GM18951 (cell line): ENCODE data around the gene PIK3CD.
"Not testable (repeated sequence)": the region's sequence is repeated elsewhere in the genome, so short reads cannot be mapped to it uniquely, and the experiment has no call there.

Experiments
- POLR2A ChIP-seq: IDR thresholded peaks from 4 replicates; pipeline ENCODE4 v1.6.1; 2011; ENCODE audit warnings: mild to moderate bottlenecking; ENCODE audit not compliant: insufficient read length, insufficient read depth; ENCODE audit errors: extremely low read depth
- in situ Hi-C: fragments of 300-500 bp; cut with MboI; formaldehyde crosslinking; loops from one replicate; pipeline ENCODE4 v1.12.0; 2022; ENCODE audit warnings: low sequenced_read_pairs, mixed read lengths, inconsistent platforms; ENCODE audit not compliant: unreplicated experiment

PIK3CD gene

DNA sequence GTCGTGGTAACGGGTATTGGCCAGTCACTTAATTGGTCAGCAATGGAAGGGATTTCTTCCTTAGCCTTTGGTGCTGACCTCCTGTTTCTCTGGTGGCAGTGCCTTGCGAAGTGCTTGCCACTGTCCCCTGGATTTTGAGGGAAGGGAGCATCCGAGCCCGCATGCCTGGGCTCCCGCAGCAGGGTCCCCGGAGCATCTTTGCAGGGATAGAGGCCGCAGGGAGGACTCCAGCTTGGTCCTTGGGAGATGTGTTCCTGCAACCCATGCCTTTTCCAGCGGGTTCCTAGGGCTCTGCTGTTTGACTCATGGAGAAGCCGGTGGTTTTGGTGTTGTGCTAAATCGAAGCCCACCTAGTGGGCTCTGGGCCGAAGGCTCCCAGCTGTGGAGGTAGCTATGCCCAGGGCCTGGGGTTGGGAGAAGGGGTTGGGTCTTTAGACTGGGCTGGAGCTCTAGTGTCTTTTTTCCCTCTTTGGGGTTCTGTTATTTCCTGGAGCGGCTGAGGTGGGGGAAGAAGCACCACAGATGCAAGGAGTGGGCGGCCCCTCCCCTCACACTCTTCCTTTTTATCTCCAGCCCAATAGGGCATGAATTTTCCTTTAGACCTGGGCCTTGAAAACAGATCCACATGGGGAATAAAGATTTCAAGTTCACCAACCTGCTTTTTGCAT lies 39.0 kb downstream of the PIK3CD start:
- no peak for TF ChIP-seq POLR2A
- in situ Hi-C loops = no loop called here

DNA sequence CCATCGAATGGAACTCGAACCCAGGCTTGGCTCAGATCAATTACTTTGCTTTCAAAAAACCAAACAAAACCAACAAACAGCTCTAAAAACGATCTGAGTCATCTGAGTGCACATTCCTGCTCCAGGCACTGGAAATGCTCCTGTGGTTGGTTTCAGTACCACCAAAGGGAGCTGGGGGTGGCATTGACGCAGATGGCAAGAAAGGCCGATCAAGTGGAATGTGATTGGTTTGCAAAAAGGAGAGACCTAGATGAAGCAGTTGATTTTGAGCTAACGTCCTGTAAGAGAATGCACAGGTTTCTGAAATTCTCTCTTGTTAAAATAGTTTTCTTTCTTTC lies 39.5 kb downstream of the PIK3CD start:
- in situ Hi-C loops = no loop called here
- no peak for TF ChIP-seq POLR2A

DNA sequence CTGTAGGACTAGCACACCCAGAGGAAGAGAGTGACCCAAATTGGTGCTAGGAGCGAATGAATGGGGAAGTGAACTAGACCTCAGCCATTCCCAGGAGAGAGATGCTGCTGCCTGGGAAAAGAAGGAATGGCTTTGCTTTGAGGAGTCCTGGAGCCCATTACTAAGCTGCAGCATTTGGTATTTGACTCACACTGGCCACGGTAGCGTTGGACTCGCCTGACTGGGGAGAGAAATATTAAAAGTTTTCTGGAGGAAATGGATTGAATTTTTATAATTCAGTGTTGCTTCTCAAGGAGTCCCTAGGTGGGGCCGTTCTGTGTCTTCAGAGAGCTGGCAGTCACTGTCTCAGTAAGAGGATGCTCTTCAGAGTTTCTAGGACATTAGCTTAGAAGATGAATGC lies 40.2 kb downstream of the PIK3CD start:
- in situ Hi-C loops = no loop called here
- TF ChIP-seq POLR2A = no peak

DNA sequence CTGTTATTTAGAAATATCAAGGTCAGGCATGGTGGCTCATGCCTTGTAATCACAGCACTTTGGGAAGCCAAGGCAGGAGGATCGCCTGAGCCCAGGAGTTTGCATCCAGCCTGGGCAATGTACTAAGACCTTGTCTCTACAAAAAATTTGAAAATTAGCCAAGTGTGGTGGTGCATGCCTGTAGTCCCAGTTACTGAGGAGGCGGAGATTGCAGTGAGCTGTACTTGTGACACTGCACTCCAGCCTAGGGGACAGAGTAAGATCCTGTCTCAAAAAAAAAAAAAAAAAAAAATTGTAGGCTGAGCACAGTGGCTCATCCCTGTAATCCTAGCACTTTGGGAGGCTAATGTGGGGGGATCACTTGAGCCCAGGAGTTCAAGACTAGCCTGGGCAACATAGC lies 45.3 kb downstream of the PIK3CD start:
- in situ Hi-C loops = no loop called here
- no peak for TF ChIP-seq POLR2A

DNA sequence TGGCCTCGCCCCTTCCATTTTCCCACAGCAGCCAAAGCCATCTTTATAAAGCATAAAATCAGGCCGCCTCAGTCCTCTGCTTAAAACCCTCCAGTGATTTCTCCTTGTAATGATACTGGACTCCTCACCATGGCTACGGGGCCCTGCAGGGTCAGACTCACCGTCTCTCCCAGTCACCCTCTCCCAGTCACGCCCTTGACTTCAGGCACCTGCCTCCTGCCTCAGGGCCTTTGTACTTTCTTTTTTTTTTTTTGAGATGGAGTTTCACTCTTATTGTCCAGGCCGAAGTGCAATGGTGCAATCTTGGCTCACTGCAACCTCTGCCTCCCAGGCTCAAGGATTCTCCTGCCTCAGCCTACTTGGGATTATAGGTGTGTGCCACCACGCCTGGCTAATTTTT lies 47.8 kb downstream of the PIK3CD start:
- TF ChIP-seq POLR2A = no peak
- in situ Hi-C loops = no loop called here

DNA sequence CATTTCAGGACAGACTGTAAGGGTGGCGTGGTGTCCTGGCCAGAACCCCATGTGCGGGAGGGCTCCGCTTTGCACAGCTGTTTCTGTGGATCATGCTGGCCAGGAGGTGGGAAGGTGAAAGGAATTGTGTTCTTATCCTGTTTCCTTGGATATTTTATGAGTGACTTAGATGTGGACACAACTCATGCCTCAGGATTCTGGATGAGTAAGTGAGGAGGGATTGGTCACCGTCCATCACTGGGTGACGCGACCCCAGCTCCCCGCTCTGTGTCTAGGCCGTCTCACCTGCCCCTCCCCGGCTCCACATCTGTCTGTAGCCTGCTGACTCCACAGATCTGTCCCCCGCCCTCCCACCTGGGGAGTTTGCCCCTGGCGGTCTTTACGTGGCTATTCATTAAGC lies 48.8 kb downstream of the PIK3CD start:
- TF ChIP-seq POLR2A = no peak
- in situ Hi-C loops = no loop called here

DNA sequence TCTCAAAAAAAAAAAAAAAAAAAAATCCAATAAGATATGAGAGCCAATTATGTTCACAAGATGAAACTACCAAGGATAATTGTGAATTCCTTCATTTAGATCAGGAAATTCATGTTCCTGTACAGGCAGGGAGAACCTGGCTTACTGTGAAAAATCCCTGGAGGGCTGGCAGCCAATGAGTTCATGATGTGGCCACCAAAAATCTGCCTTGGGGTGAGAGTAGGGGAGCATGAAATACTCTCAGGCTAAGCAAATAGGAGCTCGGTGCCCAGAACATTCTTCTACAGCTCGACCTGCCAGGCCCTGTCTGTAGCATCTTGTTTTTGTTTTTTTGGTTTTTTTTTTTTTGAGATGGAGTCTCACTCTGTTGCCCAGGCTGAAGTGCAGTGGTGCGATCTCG lies 50.1 kb downstream of the PIK3CD start:
- in situ Hi-C loops = no loop called here

DNA sequence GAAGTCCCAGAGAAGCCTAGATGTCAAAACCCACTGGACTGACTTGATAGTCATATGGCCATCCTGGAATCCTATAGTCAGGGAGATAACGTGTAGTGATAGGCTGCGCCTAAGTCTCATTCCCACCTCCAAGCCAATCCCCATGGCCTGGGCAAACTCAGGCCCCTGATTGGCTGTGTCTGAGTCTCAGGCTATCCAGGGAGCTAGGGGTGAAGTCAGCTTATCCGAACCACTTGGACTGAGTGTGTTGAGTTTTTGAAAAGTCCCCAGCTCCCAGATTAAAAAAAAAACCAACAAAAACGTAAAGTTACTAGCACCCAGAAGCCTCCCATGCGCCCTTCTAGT lies 51.6 kb downstream of the PIK3CD start:
- in situ Hi-C loops = no loop called here
- no peak for TF ChIP-seq POLR2A

More for the DNA sequence above, 50.1 kb downstream of the PIK3CD start:
- no peak for TF ChIP-seq POLR2A

DNA sequence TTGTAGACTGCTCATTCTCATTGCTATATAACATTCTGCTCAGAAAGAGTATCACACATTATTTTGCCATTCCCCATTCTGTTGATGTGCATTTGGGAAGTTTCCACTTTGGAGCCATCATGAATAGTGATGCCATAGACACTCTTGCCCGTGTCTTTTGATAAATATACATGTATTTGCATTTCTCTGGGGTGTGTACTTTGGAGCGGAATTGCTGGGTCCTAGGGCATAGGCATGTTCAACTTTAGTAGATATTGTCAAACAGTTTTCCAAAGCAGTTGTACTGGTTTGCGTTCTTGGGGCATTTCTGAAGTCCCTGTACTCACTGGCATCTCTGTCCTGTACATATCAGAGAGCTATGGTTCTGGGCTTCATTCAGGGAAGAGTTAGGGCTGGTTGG lies 52.1 kb downstream of the PIK3CD start:
- no peak for TF ChIP-seq POLR2A
- in situ Hi-C loops = no loop called here

DNA sequence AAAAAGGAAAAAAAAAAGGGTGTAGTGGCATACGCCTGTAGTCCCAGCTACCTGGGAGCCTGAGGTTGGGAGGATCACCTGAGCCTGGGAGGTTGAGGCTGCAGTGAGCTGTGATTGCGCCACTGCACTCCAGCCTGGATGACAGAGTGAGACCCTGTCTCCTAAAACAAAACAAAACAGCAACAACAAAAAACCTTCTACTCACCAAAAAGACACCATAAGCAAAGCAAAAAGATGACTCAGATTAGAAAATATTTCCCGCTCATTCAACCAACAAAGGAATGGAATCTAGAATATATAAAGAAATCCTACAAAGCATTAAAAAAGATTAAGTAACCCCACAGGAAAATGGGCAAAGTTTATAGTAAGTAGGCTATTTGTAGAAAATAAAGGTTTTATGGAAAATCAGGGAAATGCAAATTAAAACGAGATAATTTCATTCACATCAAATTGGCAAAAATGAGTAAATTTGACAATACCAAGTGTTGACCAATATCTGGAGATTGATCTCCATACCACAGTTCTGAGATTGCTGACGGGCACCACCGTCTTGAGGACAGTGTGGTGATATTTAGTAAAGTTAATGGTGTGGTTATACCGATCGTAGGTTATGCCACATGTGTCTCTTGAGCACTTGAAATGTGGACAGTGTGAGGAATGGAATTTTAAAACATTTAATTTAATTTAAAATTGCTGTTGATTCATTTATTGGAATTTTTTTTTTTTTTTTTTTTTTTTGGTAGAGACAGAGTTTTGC lies 54.0 kb downstream of the PIK3CD start:
- in situ Hi-C loops = no loop called here
- TF ChIP-seq POLR2A = no peak

DNA sequence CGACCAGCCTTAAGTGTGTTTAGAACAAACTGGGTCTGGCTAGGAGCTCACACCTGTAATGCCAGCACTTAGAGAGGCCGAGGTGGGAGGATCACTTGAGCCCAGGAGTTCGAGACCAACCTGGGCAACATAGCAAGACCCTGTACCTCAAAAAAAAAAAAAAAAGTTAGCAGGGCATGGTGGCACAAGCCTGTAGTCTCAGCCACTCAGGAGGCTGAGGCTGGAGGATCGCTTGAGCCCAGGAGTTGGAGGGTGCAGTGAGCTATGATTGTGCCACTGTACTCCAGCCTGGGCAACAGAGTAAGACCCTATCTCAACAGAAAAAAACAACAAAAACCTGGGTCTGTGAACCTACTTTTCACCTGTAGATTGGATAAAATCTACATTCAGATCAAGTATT lies 54.6 kb downstream of the PIK3CD start:
- in situ Hi-C loops = no loop called here
- no peak for TF ChIP-seq POLR2A

DNA sequence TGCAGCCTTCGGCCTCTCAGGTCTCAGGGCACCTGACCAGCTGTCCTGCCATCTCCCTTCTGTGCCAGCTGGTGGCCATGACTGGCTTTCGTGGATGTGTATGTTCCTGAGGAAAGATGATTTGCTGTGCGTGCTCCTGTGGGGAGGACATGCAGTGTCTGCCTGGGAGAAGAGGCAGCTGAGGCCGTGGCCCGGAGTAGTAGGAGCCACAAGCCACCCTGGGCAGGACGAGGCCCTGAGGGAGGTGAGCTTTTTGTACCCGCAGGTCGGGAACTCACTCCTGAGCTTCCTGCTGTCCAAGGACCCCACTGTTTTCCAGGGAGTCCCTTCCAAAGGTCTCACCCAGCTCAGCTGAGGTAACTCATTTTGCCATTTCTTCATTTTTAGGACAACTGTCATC lies 58.5 kb downstream of the PIK3CD start:
- TF ChIP-seq POLR2A = no peak
- in situ Hi-C loops = no loop called here

DNA sequence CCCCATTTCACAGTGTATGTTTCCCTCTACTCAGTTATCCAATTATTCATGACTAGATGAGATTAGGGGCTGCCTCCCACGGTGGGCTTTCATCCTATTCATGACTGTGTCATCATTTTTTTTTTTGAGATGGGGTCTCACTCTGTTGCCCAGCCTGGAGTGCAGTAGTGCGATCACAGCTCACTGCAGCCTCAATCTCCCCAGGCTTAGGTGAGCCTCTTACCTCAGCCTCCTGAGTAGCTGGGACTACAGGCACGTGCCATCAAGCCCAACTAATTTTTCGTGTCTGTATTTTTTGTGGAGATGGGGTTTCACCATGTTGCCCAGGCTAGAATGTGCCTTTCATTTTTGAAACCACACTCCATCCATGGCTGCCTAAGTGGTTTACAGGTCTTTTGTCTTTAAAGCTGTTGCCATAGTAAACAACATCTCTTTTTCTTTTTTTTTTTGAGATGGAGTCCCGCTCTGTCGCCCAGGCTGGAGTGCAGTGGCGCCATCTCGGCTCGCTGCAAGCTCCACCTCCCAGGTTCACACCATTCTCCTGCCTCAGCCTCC lies 60.0 kb downstream of the PIK3CD start:
- in situ Hi-C loops = no loop called here
- TF ChIP-seq POLR2A = no peak

DNA sequence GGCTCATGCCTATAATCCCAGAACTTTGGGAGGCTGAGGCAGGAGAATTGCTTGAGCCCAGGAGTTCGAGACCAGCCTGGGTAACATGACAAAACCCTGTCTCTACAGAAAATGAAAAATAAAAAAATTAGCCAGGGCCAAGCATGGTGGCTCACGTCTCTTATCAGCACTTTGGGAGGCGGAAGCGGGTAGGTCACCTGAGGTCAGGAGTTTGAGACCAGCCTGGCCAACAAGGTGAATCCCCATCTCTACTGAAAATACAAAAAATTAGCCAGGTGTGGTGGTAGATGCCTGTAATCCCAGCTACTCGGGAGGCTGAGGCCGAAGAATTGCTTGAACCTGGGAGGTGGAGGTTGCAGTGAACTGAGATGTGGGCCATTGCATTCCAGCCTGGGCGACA lies 61.2 kb downstream of the PIK3CD start:
- in situ Hi-C loops = not testable (repeated sequence)
